Measurements from ENCODE around the gene GPR157. TPM values are rescaled to one million over a fixed set of nuclear protein-coding genes. Genes with fewer than 3 reads are reported as not detected.
"Not testable (repeated sequence)": the region's sequence is repeated elsewhere in the genome, so short reads cannot be mapped to it uniquely, and the experiment has no call there.

The GPR157 gene
- polyA plus RNA-seq, 1 donor: 0.68 TPM

DNA sequence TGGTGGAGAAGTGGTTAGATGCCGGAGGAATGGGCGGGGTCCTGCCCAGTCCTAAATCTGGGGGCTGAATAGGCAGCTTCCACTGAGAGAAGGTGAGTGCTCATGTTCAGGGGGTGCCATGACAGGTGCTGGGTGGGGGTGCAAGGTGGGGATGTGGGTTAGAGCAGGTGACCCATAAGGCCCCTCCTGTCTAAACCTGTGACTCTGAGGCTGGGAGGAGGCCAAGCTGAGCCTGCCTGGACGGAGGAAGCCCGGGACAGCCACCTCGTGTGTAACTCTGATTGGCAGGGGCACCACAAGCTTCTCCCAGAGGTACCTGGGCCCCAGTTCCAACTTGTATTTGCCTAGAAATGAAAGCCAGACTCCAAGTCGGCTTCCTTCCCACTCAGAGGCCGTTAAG, 10.7 kb downstream of the GPR157 start:
- DNase-seq (ENCODE audit: low read depth): no peak

DNA sequence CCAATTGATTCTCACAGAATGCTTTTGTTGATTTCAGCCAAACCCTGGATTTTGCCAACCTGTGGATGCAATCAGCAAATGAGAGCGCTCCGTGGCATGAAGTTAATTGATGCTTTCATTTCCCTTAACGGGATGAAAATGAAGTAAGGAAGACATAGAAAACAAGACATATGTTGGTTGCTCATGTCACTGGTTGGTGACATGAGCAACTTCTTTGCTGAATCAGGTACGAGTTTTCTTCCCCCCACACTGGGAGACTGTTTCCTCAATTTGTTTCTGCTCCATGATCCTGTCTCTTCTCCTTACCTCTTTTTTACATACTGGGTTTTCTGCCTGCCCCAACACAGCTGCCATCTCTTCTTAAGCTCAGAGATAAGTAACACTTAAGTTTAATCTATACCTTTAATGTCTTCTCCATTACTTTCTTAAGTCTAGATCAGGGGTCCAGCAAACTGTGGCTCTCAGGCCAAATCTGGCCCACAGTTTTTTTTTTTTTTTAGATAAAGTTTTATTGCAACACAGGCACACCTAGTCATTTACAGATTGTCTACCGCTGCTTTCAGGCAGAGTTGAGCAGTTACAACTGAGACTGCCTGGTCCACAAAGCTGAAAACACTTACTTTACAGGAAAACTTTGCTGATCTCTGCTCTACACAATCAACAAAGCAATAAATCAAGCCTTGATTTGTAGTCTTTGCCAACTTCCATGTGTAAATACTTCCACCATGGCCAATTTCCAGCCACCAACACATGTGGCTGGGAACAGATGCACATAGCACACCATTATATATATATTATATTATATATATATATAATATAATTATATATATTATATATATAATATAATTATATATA, 13.3 kb downstream of the GPR157 start:
- DNase-seq (ENCODE audit: low read depth): no peak

DNA sequence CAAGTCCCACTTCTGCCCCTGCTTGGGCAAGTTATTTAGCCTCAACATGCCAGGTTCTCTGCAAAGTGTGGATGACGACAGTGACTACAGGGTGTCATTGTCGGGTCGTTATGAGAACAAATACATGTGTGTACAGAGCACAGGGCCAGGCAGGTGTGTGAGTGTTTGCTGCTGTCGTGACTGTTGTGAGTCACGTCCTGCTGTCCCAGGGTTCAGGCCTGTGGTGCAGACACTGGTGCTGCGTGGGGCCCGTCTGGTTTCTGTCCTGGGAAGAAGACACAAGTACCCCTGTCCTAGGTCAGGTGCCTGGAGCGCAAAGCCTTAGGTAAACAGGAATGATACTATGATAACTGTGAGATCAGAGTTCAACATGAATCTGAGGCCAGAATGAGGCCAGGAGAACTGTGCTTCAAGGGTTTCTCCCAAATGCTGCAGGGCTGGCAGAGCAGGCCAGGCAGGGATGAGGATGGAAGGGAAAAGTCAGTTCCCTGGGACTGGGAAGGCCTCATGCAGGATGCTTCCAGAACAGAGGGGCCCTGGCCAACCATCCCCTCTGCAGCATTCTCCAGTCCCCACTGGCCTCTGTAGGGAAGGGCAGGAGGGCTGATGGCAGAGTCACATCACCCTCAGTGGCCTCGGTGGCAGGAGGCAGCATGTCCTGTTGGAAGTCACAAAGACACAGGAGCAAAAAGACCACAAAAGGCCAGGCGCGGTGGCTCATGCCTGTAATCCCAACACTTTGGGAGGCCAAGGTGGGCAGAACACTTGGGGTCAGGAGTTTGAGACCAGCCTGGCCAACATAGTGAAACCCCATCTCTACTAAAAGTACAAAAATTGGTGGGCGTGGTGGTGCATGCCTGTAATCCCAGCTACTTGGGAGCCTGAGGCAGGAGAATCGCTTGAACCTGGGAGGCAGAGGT, 15.7 kb downstream of the GPR157 start:
- no peak for DNase-seq (ENCODE audit: low read depth)

DNA sequence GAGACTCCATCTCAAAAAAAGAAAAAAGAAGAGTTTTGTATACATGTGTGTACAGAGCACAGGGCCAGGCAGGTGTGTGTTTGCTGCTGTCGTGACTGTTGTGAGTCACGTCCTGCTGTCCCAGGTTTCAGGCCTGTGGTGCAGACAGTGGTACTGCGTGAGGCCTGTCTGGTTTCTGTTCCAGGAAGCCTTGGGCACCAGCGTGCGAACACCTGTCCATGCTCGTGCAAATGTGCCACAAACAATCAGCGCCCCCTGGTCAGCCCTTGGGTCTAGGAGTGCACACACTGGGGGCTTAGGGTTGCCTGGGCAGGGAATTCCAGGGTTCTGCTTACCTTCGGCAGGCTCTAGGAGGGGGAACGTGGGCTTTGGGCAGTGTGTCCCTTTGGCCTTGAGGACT, 16.9 kb downstream of the GPR157 start:
- DNase-seq (ENCODE audit: low read depth): no peak

DNA sequence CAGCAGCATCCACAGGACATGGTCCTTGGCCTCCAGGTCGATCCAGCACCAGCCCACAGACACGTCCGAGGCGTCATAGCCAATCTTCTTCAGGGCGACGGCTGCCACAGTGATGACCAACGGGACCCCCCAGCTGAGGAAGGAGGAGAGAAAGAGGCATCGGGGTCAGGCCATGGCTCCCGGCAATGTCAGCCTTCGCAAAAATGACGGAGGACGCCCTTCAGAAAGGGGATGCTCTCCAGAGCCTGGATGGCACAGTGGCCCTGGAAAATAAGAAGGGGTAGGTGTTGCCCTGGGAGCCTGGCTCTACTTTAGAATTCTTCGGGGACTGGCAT, 17.6 kb downstream of the GPR157 start:
- DNase-seq (ENCODE audit: low read depth): no peak

DNA sequence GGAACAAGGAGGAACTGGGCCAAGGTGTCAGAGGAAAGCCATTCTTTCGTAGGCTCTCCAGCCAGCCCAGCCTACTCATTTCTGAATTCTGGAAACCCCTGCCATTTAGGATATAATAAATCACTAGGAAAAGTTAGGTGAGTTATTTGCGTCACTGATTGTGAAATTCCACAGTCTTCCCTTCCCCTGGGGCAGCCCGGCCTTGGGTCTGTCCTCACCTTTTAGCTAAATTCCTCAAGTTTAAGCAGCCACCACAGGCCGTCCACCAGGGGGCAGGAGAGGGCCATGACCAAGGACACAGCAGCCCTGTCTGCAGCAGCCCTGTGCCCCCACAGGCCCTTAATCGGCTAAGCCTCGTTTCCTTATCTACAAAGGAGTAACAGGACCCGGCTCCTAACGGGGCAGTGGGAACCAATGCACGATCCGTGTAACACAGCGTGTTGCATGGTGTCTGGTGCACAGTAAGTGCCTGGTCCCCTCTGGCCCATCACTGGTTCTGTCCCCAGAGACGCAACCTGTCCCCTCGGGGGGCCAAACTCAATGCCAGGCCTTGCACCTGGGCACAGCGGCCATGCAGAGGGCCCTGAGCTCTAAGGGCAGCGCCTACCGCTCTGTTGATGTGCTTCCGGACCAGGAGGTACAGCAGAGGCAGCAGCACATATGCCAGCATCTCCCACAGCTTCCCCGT, 18.1 kb downstream of the GPR157 start:
- peak; percentile 39 for DNase-seq (ENCODE audit: low read depth)

DNA sequence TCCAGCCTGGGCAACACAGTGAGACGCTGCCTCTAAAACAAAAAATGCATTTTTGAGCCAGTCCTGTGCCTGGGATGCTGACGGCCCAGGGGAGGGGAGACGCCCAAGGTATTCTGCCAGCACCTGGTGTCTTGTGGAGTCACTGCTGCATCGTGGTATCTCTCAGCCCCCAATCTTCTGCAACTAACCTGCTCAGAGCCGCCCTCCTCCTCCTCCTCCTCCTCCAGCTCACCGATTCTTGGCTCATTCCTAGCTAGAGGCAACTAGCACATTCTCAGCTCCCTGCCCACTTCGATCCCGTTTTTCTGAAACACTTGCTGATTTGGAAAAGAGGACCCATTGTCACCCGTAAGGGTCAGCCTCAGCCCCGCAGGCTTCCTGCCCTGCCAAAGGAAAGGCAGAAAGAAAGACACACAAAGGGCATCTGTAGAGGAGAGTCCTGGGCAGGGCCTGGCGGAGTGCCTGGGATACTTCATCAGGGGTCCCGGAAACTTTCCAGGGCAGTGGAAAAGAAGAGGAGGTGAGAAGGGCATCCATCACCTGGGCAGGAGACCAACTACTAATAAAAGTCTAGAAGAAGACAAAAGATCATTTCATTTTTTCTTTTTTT, 20.7 kb downstream of the GPR157 start:
- no peak for DNase-seq (ENCODE audit: low read depth)

DNA sequence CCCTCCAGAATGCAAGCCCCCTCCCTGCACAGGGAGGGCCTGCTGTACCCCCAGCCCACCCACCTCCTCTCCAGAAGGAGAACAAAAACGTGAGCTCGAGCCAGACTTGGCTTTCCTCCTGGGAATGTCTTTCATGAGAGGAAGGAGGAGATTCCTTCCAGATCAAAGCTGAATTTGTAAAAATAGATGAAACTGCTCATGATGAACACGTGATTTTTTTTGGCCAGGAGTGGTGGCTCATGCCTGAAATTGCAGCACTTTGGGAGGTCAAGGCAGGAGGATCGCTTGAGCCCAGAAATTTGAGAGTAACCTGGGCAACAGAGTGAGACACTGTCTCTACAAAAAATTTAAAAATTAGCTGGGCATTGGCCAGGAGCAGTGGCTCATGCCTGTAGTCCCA, 21.8 kb downstream of the GPR157 start:
- no peak for DNase-seq (ENCODE audit: low read depth)

DNA sequence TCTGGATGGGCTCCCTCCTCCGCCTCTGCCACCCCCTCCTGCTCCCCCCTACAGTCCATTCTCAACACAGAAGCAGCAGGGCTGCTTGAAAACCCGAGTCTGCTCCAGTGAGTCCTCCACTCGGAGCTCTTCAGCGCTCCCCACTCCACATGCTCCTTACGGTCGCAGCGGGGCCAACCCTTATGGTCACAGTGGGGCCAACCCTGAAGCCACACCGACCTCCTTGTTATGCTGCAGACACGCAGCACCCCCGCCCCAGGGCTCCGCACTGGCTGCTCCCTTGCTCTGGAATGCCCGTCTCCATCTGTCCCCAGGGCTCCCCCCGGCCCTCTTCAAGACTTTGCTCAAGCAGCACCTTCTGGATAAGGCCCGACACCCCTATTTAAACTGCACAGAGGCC, 22.6 kb downstream of the GPR157 start:
- no peak for DNase-seq (ENCODE audit: low read depth)

DNA sequence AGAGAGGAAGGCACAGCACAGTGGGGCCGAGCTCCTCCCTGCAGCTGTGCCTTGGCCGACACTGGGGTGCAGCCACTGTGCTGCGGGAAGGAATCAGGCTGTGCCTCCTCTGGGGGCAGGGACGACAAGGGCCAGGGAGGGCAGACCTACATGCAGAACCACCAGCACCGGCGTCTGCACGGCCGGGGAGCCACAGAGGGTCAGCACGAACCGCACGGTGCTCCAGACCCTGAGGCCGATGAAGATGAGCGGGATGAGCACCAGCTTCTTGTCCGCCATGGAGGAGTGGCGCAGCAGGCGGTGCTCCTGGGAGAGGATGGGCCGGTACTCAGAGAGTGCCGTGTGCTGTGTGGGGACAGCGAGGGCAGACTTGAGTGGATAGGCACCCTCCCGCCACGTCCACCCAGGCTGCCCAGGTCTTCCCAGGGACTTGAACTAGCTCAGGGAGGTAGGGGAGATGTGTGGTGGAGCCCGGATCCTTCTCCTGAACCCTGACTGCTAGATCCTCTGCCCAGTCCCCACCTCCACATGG, 23.5 kb downstream of the GPR157 start:
- no peak for DNase-seq (ENCODE audit: low read depth)

DNA sequence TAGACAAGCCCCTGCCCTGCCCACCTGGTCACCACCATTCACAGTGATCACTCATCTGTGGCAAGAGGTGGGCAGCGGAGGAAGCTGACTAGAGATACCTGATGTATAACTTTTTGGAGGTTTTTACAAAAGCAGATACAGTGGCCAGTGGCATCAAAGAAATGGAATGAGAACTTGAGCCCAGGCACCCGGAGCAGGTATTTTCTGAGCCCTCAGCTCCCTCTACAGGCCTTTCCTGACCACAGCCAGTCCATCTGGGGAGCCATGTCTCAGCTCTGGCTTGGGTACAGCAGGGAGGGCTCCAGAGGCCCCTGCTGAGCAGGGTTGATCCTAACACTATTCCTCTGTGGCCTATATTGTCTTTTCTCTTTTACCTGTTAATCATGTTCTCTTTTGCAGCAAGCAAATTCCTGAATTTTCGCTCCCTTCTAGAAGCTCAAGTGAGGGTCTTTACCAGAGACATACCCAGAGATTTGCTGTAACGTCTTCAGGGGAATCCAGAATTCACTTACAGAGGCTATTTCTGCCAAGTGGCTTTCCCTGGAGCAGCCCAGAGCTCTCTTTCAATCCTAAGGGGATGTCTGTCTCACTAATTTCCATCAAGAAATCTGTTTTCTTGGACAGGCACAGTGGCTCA, 27.3 kb downstream of the GPR157 start:
- peak; percentile 14 for DNase-seq (ENCODE audit: low read depth)

DNA sequence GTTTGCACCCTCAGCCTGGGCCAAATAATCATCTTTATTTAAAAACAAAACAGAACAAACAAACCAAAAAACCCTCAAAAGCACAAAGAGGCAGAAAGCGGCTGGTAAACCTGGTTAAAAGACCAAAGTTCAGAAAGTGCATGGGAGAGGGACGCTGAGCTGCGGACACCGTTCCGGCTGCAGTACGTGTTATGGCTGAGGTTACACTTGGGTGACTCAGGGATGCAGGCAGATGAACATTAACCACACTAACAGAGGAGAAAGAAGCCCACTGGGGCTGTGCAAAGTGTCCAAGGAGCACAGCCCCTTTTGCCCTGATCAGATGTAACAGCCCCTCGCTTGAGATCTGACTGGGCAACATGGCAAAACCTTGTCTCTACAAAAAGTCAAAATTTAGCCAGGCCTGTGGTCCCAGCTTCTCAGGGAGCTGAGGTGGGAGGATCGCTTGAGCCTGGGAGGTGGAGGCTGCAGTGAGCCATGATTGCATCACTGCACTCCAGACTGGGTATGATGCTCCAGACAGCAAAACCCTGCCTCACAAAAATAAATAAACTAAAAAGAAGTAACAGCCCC, 28.3 kb downstream of the GPR157 start:
- DNase-seq (ENCODE audit: low read depth): no peak

DNA sequence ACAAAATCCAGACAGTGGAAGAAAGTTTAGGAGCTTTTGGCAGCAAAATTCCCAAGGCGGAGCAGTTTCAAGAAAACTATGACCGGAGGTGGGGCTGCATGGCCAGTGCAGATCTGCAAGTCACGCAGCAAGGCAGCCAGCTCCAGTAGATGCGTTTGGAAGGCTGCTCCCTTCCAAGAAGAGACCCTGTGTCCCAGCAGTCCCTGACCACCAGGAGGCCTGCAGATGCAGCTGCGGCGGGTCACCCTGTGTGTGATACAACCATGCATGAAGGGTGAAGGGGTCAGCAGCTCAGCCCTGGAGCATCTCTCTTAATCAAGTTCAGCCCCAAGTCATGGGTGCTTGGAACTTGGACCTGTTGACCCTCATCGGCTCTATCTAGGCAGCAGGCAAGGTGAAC, 29.3 kb downstream of the GPR157 start:
- DNase-seq (ENCODE audit: low read depth): no peak

DNA sequence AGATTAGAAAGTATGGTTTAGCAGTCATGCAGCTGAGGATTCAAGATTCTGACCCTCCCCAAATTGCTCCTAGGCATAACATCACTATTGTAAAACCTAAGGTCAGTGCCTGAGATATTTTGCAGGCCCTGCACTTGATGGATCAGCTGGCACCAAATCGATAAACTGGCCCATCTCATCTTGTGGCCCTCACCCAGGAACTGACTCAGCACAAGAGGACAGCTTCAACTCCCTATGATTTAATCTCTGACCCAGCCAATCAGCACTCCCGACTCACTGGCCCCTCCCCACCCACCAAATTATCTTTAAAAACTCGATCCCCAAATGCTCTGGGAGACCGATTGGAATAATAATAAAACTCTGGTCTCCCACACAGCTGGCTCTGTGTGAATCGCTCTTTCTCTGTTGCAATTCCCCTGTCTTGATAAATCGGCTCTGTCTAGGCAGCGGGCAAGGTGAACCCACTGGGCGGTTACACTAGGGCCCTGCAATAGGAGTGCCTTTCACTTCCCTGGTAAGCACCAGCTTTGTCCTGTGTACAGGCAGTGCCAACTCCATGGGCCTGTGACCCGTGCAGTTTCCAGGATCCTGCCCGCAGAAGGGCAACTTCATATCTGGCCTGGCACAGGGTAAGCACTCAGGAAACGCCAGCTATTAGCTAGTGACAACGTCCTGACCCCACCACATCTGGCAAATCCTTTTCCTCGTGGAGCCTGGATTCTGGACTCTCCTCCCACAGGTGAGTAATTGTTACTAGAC, 30.8 kb downstream of the GPR157 start:
- DNase-seq (ENCODE audit: low read depth): no peak

DNA sequence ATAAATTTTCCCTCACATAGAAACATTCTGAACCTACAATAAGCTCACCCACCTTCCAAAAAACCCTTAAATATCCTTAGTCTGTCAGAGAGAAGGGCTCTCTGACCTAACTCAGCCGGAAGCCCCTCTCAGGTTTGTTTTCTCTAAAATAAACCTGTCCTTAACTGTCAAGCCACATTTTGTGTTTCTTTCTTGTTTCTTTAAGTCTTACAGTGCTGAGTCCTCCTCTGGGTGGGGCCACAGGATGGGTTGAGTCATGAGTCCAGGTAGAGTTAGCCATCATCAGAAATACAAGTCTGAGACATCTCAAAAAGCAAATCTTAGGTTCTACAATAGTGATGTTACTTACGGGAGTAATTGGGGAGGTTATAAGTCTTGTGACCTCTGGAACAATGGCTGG, 33.1 kb downstream of the GPR157 start:
- DNase-seq (ENCODE audit: low read depth): no peak

DNA sequence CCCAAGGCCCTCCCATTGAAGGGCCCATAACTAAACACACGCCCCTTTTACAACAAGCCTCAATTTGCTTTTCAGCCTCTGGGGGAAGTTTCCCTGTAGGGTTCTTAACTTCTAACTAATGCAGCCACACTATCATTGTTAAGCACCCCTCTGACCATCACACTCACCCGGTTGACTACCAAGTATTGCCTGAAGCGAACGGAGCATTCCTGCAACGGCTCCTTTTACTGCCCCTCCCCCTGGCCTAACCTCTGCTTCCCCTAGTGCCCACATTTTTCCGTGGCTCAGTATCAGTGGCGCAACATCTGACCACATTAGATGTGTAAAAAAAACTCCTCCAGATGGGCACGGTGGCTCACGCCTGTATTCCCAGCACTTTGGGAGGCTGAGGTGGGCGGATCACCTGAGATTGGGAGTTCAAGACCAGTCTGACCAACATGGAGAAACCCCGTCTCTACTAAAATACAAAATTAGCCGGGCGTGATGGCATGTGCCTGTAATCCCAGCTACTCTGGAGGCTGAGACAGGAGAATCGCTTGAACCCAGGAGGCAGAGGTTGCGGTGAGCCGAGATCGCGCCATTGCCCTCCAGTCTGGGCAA, 34.8 kb downstream of the GPR157 start:
- not testable (repeated sequence) for DNase-seq (ENCODE audit: low read depth)

DNA sequence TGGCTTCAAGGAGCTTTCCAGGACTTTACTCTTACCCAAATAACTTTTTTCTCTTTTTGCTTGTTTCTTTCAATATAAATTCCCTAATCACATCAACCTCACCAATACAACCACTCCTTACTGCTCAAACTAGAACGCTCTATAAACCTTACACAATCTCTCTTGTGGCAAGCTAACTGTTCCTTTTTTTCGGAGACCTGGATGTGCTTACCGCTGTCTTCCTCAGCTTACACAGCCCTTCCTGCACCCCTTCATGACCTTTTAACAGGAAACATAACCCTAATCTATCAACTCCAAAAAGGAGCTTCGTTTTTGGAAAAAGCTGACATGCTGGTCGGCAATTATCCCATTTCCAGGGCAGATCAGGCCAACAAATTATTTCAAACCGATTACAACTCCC, 35.3 kb downstream of the GPR157 start:
- DNase-seq (ENCODE audit: low read depth): no peak

DNA sequence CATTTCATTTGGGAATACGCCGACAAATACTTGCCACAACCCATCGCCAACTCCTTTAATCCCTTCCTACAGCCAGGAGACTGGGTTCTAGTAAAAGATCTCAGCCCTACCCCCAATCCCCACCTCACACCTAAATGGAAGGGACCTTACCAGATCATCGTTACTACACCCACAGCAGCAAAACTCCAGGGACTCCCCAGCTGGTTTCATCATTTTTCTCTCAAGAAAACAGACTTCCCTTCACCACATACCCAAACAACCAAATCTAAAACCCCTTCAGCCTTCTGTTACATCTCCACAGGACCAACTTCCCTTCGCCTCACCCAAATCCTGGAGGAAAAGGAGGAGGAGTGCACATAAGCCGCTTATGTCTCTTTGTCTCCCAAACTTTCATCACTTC, 35.8 kb downstream of the GPR157 start:
- DNase-seq (ENCODE audit: low read depth): no peak

DNA sequence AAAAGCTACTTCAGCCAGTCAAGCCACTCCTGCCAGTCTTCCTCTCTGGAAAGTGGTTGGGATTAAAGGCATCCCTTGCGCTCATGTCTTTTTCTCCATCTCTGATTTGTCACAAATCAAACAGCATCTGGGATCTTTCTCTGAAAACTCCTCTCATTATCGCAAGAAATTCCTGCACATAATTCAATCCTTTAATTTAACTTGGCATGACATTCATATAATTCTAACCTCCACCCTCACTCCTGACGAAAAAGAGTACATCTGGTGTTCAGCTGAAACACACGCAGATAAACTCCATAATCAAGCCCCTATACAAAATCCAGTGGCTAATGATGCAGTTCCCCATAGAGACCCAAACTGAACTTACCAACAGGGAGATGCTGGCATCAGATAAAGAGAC, 40.1 kb downstream of the GPR157 start:
- DNase-seq (ENCODE audit: low read depth): no peak

All from forelimb muscle (tissue), 1 donor.